UCSD-AML1 (cell line): ENCODE data around the gene UBTF.

Experiments used
- DNase-seq: peaks from one replicate; lab custom pipeline; 2025; ENCODE audit not compliant: unreplicated experiment; lab: John Stamatoyannopoulos, UW

UBTF gene, protein sequence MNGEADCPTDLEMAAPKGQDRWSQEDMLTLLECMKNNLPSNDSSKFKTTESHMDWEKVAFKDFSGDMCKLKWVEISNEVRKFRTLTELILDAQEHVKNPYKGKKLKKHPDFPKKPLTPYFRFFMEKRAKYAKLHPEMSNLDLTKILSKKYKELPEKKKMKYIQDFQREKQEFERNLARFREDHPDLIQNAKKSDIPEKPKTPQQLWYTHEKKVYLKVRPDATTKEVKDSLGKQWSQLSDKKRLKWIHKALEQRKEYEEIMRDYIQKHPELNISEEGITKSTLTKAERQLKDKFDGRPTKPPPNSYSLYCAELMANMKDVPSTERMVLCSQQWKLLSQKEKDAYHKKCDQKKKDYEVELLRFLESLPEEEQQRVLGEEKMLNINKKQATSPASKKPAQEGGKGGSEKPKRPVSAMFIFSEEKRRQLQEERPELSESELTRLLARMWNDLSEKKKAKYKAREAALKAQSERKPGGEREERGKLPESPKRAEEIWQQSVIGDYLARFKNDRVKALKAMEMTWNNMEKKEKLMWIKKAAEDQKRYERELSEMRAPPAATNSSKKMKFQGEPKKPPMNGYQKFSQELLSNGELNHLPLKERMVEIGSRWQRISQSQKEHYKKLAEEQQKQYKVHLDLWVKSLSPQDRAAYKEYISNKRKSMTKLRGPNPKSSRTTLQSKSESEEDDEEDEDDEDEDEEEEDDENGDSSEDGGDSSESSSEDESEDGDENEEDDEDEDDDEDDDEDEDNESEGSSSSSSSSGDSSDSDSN

DNA sequence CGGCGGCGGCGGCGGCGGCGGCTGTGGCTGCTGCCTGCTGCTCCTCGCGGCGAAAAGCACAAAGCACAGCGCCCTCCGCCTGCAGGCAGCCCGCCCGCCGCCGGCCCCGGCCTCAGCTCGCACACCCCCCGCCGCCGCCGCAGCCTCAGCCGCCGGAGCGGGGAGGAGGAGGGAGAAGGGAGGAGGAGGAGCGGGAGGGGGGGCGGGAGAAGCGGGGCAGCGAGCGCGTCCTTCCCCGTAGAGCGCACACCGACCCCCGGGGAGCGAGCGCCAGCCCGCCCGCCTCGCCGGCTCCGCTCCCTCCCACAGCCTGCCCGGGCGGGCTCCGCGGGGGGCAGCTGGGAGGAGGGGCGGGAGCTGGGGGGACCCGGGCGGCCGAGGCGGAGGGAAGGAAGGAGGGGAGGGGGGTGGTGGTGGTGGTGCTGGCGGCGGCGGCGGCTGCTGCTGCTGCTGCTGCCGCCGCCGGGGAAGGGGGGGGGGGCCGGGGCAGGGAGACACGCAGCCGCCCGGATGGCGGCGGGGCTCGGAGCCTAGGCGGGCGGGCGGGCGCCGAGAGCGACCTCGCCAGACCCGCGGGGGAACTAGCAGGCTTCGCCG, at the start of gene UBTF:
TSS of gene UBTF (minus strand) at position 60 of the 597 bp plus-strand sequence. CDS start 1,446 bp downstream, outside the sequence.
- DNase-seq = peak; percentile 79

DNA sequence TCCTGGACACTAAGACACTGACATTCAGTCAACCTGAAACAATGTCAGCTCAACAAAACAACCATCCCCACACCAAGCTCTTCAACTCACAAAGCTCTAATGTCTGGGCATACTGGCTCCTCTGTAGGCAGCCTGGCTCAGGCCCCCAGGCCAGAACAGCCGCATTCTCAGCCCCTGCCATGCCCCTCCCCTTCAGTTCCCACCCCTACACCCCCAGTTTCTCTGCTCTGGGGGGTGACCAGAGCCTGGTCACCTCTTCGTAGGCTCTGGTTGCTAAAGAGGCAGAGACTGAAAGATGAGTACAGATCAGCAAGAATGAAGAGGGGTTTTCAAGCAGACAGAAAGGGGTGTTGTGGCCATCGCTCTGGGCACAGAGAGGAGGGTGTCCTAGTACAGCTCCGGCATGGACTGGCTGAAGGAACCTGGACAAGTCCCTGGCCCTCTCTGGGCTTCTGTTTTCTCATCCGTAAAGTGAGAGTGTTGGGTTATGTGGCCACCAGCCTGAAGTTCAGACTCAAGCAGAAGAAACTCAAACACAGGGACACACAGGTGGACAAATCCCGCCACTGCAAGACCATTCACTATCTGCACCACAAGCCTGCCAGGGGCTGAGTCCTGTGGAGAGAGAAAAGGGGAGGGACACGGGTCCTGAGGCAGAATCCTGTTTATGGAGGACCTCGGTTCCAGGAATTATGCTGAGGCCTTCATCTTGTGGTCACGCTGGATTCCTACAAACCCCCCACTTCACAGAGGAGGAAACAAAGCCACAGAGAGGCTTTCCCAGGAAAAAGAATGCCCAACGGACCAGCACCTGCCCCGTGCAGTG, 49.4 kb upstream of the UBTF start:
- DNase-seq = no peak

DNA sequence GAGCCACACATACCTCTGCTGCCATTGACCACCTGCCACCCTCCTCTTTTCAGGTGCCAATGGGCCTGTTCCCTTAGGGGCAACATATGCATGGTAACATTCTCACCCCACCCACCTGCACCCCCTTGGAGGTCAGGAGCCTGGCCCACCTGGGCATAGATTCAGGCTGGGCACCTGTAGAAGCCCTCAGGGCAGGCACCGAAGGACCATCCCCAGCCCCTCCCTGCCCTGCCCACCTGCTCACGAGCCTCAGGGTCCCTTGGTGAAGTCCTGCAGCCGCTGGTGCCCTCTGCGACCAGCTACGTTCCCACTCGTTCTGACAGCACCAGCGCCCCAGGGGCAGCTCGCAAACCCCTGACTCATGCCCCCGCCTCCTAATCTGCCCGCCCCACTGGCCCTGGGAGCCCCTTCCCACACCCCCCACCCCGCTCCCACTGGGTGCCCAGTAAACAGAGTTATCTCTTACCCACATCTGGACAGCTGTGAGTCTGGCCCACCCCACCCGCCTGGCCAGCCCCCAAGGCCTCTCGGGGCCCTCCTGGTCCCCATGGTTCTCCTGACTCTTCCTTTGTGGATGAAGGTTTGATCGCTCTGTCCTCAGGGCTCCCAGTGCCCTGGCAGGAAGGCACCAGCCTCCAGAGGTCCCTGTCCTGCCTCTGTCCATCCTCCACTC, 48.5 kb upstream of the UBTF start, which contains the start of gene SLC4A1:
TSS of gene SLC4A1 (minus strand) at position 318 of the 673 bp plus-strand sequence. CDS start 5,269 bp downstream, outside the sequence.
- no peak for DNase-seq

DNA sequence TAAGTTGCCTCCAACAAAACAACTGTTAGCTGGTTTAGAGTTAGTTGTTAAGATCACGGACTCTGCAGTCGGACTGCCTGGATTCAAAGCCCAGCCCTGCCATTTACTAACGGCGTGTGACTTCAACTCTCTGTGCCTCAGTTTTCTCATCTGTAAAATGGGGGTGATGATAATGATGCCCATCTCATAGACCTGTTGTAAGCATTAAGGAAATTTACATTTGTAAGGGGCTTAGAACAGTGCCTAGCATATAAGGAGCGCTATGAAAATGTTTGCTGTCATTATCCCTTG, 47.6 kb upstream of the UBTF start:
- no peak for DNase-seq

DNA sequence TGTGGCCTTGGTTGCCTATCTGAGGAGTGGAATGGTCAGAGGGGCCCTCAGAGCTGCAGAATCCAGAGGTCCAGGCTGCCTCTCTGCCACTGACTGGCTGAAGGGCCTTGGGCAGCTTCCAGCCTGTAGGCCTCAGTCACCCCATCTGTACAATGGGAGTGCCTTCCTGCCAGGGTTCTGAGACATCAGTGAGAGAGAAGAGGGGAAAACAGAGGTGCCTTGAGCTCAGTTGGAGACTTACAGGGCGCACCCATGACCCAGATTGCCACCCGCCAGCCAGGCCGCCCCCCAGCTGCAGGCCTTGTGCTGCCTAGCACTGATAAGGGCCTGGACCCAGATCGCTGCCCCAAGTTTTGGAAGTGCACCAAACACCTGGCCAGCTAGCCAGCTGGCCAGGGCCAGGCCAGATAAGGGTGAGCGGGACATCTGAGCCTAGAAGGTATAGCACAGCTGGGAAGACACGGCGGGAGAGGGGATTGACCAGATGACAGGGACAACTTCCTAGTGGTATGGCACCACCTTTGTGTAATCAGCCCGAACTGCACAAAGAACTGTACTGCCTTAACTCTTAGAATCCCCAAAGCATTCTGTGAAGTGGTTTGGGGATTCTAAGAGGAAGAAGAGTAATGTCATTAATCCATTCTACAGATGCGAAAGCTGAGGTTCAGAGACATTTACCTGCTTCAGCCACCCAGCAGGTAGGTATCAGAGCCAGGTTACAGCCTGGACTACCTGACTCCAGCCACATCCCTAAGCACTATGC, 47.1 kb upstream of the UBTF start:
- no peak for DNase-seq

DNA sequence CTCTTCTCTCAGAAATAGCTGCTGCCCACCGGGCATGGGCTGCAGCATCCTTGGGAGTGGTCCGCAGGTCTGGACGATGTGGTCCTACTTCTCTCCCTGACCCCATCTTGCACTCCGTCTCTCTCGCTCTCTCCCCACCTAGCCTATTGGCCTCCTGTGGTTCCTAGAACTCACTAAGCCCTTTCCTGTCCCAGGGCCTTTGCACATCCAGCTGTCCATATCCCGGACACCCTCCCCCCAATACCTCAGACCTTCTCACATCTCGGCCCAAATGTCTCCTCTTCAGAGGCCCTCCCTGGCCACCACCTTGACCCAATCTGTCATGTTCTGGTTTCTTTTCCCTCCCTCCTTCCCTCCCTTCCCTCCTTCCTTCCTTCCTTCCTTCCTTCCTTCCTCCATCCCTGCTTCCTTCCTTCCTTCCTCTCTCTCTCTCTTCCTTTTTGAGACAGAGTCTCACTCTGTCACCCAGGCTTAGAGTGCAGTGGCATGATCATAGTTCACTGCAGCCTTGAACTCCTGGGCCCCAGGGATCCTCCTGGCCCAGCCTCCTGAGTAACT, 43.9 kb upstream of the UBTF start:
- no peak for DNase-seq

DNA sequence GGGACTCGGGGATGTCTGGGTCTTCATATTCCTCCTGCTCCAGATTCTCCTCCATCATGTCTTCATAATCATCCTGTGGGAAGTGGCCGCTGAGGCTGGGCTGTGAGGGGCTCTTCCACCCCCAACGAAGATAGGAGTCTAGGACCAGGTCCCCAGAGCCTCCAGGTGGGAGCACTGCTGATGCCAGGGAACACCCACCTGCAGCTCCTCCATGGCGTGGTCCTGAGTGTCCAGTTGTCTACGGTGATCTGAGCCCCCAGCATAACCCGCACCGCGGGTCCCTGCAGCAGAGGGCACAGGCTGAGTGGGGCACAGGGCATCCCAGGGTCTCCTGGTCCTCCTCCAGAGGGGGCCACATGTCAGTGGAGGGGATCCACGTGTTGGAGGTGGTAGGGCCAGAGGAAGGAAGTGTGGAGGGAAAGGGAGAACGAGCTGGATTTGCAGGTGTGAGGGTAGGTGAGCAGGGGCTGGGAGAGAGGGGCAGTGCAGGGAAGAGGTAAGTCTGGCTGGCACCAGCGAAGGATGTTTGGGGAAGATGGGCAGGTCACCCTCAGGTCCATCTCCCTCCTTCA, 43.3 kb upstream of the UBTF start:
- DNase-seq = no peak

DNA sequence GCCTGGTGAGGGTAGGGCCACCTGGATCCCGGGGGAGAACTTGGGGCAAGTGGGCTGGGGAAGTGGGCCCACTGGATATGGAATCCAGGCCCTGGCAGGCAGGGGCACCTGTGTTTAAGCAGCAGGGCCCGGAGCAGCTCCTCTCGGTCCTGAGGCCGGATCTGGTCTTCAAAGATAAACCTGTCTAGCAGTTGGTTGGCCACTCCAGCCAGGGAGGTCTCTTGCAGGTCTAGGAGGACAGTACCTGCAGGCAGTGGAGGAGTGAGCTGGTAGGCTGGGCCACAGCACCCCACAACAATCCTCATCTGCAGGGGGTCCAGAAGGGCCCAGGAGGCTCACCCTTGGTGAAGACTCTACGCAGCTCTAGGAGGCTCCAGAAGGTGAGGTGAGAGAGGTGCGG, 40.8 kb upstream of the UBTF start:
- no peak for DNase-seq

DNA sequence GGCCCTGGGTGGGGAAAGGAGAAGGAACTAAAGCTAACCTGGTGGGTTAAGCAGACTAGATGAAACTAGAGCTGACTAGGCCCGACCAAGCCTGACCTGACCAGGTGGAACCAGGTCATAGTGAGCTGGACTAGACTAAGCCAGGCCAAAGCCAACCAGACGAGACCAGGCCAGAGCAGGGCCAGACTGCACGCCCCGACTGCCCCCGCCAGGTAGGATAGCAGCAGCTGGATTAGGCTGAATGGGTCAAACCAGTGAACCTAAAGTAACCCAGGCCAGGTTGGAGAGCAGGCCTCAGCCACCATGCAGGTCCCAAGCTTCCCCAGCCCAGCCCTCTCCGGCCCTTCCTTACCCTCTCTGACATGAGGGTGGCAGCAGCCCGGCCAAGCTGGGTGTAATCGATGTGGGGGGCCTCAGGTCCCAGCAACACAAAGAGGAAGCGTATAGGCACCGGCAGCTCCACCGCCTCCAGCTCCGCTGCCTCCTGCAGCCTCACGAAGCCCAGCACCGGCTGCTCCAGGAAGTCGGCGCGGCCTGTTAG, 39.4 kb upstream of the UBTF start:
- DNase-seq = peak; percentile 44

DNA sequence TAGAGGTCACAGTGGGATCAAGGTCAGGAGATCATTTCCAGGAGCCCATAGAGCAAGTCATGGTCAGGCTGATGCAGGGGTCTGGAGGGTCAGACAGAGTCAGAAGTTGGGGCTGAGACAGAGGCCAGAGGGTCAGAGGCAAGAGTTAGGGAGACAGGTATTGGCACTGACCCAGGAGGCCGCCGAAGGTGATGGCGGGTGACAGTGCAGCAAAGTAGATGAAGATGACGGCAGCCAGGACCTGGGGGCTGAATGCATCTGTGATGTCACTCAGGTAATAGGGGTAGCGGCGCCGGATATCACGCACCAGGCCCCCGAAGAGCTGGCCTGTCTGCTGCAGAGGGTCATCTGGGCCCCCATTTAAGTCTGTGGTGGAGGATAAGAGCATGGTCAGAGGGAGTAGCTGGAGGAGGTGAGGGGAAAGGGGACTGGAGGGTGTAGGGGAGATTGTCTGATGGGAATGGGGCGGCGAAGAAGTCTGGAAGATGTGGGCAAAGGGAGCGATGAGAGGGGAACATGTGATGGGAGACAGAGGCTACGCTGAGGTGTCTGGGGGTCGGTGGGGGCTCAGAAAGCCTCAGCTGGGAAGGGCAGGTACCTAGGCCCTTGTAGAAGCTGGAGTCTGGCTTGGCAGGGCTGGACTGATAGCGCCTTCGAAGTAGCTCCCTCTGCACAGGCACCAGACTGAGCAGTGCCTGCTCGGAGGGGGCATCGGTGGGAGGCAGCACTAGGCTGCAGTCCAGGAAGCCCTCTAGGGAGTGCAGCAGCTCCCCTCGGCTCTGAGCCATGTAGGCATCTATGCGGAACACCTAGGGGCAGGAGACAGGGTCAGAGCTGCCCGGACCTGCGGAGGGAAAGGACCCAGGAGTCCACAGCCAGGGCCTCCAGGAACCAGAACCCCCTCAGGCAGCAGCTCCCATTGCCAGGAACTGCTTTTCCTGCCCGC, 38.6 kb upstream of the UBTF start:
- no peak for DNase-seq

DNA sequence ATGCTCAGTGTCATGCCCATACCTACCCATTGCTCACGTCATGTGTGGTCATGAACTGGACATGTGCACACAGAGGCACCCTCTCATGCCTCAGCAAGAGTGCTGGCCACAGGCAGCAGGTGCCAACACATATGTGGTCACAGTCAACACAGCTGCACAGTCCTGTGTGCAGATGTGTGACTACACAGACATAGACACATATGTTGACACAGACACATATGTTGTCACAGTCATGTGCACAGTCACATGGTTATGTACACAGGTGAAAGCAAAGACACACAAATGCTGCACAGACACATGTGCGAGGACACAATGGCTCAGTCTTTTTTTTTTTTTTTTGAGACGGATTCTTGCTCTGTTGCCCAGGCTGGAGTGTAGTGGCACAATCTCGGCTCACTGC, 37.2 kb upstream of the UBTF start:
- no peak for DNase-seq

DNA sequence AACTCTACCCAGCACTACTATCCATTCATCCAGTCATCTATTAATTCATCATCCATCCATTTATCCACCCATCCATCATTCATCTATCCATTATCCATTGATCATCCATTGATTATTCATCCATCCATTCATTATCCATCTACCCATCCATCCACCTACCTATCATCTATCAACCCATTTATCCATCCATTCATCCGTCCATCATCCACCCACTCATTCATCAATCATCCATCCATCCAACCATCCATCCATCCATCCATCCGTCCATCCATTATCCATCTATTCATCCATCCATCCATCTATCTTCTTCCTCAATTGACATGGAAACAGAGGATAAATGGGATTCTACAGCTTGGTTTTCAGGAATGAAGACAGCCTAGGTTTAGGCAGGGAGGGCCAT, 36.4 kb upstream of the UBTF start:
- no peak for DNase-seq

DNA sequence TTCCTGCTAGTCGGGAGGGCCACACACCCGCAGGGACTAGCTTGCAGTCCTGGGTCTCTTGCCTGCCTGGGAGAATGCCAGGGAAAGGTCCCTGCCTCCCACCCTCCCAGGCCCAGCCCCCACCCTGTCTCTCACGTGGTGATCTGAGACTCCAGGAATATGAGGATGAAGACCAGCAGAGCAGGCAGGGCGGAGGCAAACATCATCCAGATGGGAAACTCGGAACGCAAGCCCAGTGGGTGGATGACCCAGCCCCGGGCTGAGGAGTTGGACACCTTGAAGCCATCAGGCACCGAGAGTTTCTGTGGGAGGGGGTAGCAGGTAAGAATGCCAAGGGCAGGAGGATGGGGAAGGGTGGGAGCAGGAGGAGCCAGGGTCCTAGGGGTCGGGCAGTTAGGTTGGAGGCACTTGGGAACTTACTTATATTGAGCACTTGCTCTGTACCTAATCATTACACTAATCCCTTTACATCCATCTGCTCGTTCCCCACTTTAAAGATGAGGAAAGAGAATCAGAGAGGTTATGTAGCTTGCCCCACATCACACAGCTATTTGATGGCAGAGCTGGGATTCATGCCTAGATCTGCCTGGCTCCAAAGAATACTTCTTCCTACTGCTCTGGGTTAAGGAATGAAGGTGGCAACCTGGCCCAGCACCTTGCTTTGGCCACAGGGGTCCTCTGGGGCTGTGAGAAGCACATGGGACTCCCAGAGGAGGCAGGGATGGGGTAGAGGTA, 35.1 kb upstream of the UBTF start:
- no peak for DNase-seq

DNA sequence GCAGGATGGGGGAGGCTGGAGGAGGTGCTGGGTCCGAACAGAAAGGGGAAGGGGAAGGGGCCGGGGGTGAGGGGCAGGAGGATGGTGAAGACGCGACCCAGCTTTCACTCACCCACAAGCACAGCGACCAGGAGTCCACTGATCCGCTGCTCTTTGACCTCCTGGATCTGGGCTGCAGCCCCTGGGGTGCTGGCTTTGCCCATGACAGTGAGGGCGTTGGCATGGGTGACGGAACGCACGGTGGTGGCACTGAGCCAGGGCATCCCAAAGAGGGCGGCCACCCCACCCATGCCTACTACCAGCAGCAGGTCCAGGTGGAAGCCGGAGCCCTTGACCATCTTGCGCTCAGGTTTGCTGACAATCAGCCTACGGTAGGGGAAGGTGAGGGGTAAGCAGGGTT, 33.5 kb upstream of the UBTF start:
- no peak for DNase-seq

DNA sequence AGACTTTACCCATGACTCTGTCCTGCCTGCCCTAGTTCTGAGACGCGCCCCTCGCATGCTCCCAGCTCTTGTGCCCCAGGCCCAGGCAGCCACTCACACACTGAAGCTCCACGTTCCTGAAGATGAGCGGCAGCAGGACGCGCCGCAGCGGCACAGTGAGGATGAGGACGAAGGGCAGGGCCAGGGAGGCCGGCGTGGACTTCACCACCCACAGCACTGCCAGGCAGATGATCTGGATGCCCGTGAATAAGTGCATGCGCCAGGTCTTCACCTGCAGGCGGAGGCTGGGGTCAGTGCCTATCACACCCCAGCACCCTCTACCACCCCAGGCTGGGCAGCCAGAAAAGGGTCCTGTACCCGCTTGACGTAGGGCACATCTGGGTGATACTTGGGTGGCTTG, 31.6 kb upstream of the UBTF start:
- DNase-seq = no peak

DNA sequence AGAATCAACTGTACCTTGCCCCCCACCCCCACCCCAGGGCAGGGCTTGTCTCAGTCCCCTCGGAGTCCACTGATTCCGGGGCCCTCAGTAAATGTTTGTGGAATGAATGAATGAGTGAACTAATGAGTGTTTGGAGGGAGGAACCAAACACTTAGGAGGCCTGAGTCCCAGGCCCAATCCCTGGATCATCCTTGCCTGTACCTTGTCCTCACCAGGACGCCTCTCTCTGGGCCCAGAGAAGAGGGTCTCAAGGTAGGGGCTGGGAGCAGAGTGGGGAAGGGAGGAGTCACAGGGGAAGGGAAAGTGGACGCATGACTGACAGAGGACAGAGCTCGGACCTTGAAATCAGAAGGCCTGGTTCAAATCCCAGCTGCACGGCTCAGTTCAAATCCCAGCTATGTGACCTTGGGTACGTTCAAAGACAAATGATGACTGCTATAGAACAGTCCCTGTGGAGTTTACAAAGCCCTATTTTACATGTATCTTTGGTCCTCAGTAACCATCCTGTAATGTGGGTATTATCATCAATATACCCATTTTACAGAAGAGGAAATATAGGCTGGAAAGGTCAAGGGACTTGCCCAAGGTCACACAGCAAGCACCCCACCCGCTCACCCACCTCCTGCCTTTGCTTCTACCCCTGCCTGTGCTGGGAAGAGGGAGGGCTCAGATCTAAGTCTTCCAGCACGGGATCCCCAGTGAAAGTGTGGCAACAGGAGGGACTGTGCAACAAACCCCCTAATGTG, 30.2 kb upstream of the UBTF start:
- DNase-seq = no peak
